Right atrium auricular region (tissue), 2 donors: ENCODE measurements around the gene WDR93. TPM values are rescaled to one million over a fixed set of nuclear protein-coding genes. Genes with fewer than 3 reads are reported as not detected.

Experiments
- DNase-seq: peaks from one replicate; pipeline ENCODE4 v3.0.0-alpha.2; 2019; ENCODE audit warnings: low spot score
- H3K27ac ChIP-seq, 2 donors: fragments of 200-600 bp; sonication (generic); 1 replicate in 1 of 2; 2 replicates in 1 of 2; pipeline ENCODE4 v1.5.1; 2016 to 2019
- H3K27me3 ChIP-seq, 2 donors: fragments of 200-600 bp; sonication (generic); one replicate each; pipeline versions ENCODE4 v1.5.1 to v1.6.0; 2017 to 2019
- H3K36me3 ChIP-seq: fragments of 200-600 bp; sonication (generic); one replicate; pipeline ENCODE4 v1.5.1; 2016
- H3K4me1 ChIP-seq, 2 donors: fragments of 200-600 bp; sonication (generic); one replicate each; pipeline versions ENCODE4 v1.5.1 to v1.6.0; 2017 to 2019
- H3K4me3 ChIP-seq, 2 donors: fragments of 200-600 bp; sonication (generic); 1 replicate in 1 of 2; 2 replicates in 1 of 2; pipeline ENCODE4 v1.5.1; 2017 to 2019; ENCODE audit warnings: mild to moderate bottlenecking in 1 of 2, moderate library complexity in 1 of 2
- H3K9me3 ChIP-seq, 2 donors: fragments of 200-600 bp; sonication (generic); one replicate each; pipeline ENCODE4 v1.5.1; 2019
- total RNA-seq, 2 donors: library from RNA; depleted of rRNA; stranded (reverse); fragments of >200 nt; gene quantifications; one replicate each; pipeline ENCODE4 v1.1.0, GENCODE V29; 2016
- TF ChIP-seq, protein P1 (sequence below), 2 donors: fragments of 200-600 bp; sonication (generic); IDR thresholded peaks; one replicate each; pipeline ENCODE4 v1.5.1; 2019; ENCODE audit warnings: antibody characterized with exemption in 2 of 2

Gene WDR93
- total RNA-seq, 2 donors from 2014 or later, result 0.20 TPM; not detected in 1

DNA sequence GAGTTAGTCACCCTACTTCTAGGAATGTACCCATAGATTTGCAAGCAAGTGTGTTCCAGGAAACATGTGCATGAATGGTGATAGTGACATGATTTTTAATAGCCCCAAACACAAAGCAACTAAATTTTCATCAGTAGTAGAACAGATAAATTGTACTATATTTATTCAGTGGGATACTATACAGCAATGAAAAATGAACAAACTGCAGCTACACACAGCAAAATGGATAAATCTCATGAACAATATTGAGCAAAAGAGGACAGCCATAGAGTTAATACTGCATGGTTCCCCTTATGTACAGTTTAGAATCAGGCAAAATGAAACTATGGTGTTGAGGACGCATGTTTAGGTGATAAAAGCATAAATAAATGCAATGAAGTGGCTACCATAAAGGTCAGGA is 34.5 kb downstream of the WDR93 start:
- no peaks in the 10 kb centered on the region for H3K27me3 ChIP-seq
- TF ChIP-seq, protein P1, sequence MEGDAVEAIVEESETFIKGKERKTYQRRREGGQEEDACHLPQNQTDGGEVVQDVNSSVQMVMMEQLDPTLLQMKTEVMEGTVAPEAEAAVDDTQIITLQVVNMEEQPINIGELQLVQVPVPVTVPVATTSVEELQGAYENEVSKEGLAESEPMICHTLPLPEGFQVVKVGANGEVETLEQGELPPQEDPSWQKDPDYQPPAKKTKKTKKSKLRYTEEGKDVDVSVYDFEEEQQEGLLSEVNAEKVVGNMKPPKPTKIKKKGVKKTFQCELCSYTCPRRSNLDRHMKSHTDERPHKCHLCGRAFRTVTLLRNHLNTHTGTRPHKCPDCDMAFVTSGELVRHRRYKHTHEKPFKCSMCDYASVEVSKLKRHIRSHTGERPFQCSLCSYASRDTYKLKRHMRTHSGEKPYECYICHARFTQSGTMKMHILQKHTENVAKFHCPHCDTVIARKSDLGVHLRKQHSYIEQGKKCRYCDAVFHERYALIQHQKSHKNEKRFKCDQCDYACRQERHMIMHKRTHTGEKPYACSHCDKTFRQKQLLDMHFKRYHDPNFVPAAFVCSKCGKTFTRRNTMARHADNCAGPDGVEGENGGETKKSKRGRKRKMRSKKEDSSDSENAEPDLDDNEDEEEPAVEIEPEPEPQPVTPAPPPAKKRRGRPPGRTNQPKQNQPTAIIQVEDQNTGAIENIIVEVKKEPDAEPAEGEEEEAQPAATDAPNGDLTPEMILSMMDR (IDR thresholded peaks at IDR 0.05), result no peak
- no peaks in the 10 kb centered on the region for H3K36me3 ChIP-seq
- DNase-seq, result no peak
- H3K4me3 ChIP-seq, result no peak overlapping the region
- H3K9me3 ChIP-seq, result no peaks in the 10 kb centered on the region
- peaks cover 0 to 7% of the 10 kb centered on the region in 2 donors for H3K4me1 ChIP-seq
- no peak overlapping the region for H3K27ac ChIP-seq

- TF ChIP-seq, protein P1 (IDR thresholded peaks at IDR 0.05), result no peak
- peaks cover 0 to 7% of the 10 kb centered on the region in 2 donors for H3K4me1 ChIP-seq
- no peak overlapping the region for H3K4me3 ChIP-seq
- H3K27ac ChIP-seq, result peak overlapping the region in 1 of 2 donors; percentile 22
- H3K27me3 ChIP-seq, result no peaks in the 10 kb centered on the region
- DNase-seq, result no peak
- no peaks in the 10 kb centered on the region for H3K36me3 ChIP-seq
- H3K9me3 ChIP-seq, result no peaks in the 10 kb centered on the region
Measured at GRCh38 chr15:89728254-89728653, 37.6 kb downstream of the WDR93 start.

DNA sequence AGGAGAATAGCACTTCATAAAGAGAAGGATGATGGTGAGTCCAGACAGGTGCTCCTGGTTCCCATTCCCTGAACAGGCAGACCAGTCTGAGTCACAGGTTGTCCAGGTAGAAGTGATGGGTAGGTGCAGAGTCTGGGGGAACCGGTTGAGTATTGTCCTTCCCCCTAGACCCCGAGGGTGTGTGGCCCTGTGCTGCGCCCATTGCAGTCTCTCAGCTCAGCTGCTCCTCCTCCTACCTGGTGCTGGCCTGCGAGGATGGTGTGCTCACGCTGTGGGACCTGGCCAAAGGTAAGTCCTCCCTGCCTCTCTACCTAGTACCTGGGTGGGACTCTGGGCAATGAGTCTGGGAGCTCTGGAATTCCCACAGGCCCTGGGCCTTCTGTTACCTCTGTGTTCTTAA is 40.7 kb downstream of the WDR93 start:
- Histone ChIP-seq H3K4me1 (peaks cover 0 to 7% of the 10 kb centered on the region in 2 donors), H3K4me3 (no peak overlapping the region), H3K27me3 (no peaks in the 10 kb centered on the region)

GRCh38 chr15:89732451-89733172 is 42.0 kb downstream of the WDR93 start:
- no peak for DNase-seq
- H3K9me3 ChIP-seq, result no peaks in the 10 kb centered on the region
- H3K27ac ChIP-seq, result no peak overlapping the region
- no peak overlapping the region for H3K4me3 ChIP-seq
- no peaks in the 10 kb centered on the region for H3K36me3 ChIP-seq
- TF ChIP-seq, protein P1 (IDR thresholded peaks at IDR 0.05), result no peak
- H3K4me1 ChIP-seq, result peaks cover 0 to 7% of the 10 kb centered on the region in 2 donors
- H3K27me3 ChIP-seq, result no peaks in the 10 kb centered on the region

More for the DNA sequence above, 40.7 kb downstream of the WDR93 start:
- DNase-seq, result peak; percentile 5
- TF ChIP-seq, protein P1 (IDR thresholded peaks at IDR 0.05), result no peak
- Histone ChIP-seq H3K36me3 (no peaks in the 10 kb centered on the region), H3K27ac (no peak overlapping the region), H3K9me3 (no peaks in the 10 kb centered on the region)

GRCh38 chr15:89735773-89736172 is 45.2 kb downstream of the WDR93 start:
- H3K4me1 ChIP-seq, result no peaks in the 10 kb centered on the region
- no peak overlapping the region for H3K4me3 ChIP-seq
- no peak for DNase-seq
- H3K9me3 ChIP-seq, result no peaks in the 10 kb centered on the region
- H3K27ac ChIP-seq, result no peak overlapping the region
- H3K36me3 ChIP-seq, result no peaks in the 10 kb centered on the region
- no peaks in the 10 kb centered on the region for H3K27me3 ChIP-seq
- TF ChIP-seq, protein P1 (IDR thresholded peaks at IDR 0.05), result no peak

DNA sequence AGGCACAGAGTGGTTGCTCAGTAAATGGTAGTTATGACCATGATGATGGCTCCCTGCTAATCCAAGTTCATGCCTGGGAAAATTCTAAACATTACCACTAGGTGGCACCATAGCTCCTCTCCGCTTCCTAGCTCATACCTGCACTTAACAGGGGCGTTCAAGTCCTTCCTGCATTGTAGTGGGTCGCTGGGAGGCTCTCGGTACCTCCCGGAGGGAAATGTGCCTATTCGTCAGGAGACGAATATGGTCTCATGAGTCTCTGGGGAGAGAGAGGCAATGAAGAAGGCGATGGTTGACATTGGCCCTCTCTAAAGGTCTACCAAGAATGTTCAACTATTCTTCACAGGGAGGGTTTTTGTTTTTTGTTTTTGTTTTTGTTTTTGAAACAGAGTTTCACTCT is 49.5 kb downstream of the WDR93 start:
- H3K27ac ChIP-seq, result no peak overlapping the region
- H3K9me3 ChIP-seq, result no peaks in the 10 kb centered on the region
- TF ChIP-seq, protein P1 (IDR thresholded peaks at IDR 0.05), result peak; percentile 86 to 95
- no peaks in the 10 kb centered on the region for H3K36me3 ChIP-seq
- no peak overlapping the region for H3K4me3 ChIP-seq
- H3K4me1 ChIP-seq, result no peaks in the 10 kb centered on the region
- H3K27me3 ChIP-seq, result no peaks in the 10 kb centered on the region
- DNase-seq, result no peak
